Retinal pigment epithelial cell (primary cell): ENCODE results near the gene DYNLL1.
"Not testable (repeated sequence)": the region's sequence is repeated elsewhere in the genome, so short reads cannot be mapped to it uniquely, and the experiment has no call there.

Experiments used
- DNase-seq: peaks from one replicate; pipeline ENCODE4 v3.0.0-alpha.2; 2010; ENCODE audit warnings: low read depth
- H3K4me3 ChIP-seq: 2 replicates; pipeline ENCODE4 v1.5.1; 2011; ENCODE audit warnings: mild to moderate bottlenecking, low read length, control low read depth, moderate library complexity
- CTCF ChIP-seq: conservative IDR thresholded peaks from 2 replicates; pipeline ENCODE4 v1.5.1; 2011; ENCODE audit warnings: low read depth, low read length, control low read depth, inconsistent platforms

DYNLL1 gene

GRCh38 chr12:120495731-120496412, at the start of gene DYNLL1:
Gene DYNLL1, plus strand, starts transcription at chr12:120496113. Its CDS starts 309 bp downstream, at chr12:120496422.
- no peak for TF ChIP-seq CTCF
- H3K4me3 ChIP-seq: peak within 1 kb of the TSS; percentile 91
- peak; percentile 77 for DNase-seq

GRCh38 chr12:120446844-120447178, 49.1 kb upstream of the DYNLL1 start:
- peak overlapping the region; percentile 97 for H3K4me3 ChIP-seq
- not testable (repeated sequence) for DNase-seq

GRCh38 chr12:120447992-120448391, 47.9 kb upstream of the DYNLL1 start:
- no peak overlapping the region for H3K4me3 ChIP-seq
- TF ChIP-seq CTCF: no peak
- no peak for DNase-seq

GRCh38 chr12:120452524-120452923, 43.4 kb upstream of the DYNLL1 start:
- H3K4me3 ChIP-seq, DNase-seq: not testable (repeated sequence)

- TF ChIP-seq CTCF: no peak
- H3K4me3 ChIP-seq: no peak overlapping the region
- DNase-seq: no peak
Measured at GRCh38 chr12:120453060-120453750, 42.7 kb upstream of the DYNLL1 start.

GRCh38 chr12:120453977-120454376, 41.9 kb upstream of the DYNLL1 start:
- DNase-seq: no peak
- TF ChIP-seq CTCF: peak; percentile 73
- H3K4me3 ChIP-seq: no peak overlapping the region

- no peak overlapping the region for H3K4me3 ChIP-seq
- DNase-seq: no peak
- no peak for TF ChIP-seq CTCF
Measured at GRCh38 chr12:120455302-120455701, 40.6 kb upstream of the DYNLL1 start.

- no peak for DNase-seq
- TF ChIP-seq CTCF: peak; percentile 52
- H3K4me3 ChIP-seq: no peak overlapping the region
Measured at GRCh38 chr12:120457133-120457532, 38.8 kb upstream of the DYNLL1 start.
